ENCODE data around the gene SLC36A3.
"Not testable (repeated sequence)": the region's sequence is repeated elsewhere in the genome, so short reads cannot be mapped to it uniquely, and the experiment has no call there.

The SLC36A3 gene

GRCh38 chr5:151258816-151259215 lies 44.8 kb downstream of the SLC36A3 start:
- DNase-seq: no peak

DNA sequence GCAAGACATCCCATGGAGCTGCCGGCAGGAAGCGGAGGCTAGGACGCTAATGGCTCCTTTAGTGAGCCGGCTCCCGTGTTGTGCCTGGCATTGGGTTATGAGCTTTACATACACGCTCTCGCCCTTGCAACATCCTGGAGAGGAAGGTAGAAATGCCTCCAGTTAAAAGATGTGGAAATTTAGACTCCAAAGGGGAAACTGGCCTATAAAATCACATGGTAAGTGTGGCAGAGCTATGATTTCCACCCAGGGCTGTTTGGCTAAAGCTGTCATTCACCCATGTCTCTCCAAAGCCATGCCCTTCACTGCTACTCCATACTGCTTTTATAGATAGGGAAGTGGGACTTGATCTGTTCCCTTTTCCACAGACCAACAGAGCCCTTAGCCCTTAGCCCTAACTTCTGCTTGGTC lies 45.4 kb downstream of the SLC36A3 start:
- no peak for DNase-seq

- no peak for DNase-seq
Observed at GRCh38 chr5:151257731-151258181, 45.8 kb downstream of the SLC36A3 start.

GRCh38 chr5:151255621-151256286 lies 47.8 kb downstream of the SLC36A3 start:
- no peak for DNase-seq

GRCh38 chr5:151254990-151255389 lies 48.6 kb downstream of the SLC36A3 start:
- DNase-seq: not testable (repeated sequence)

GRCh38 chr5:151254556-151254955 lies 49.0 kb downstream of the SLC36A3 start:
- no peak for DNase-seq

DNA sequence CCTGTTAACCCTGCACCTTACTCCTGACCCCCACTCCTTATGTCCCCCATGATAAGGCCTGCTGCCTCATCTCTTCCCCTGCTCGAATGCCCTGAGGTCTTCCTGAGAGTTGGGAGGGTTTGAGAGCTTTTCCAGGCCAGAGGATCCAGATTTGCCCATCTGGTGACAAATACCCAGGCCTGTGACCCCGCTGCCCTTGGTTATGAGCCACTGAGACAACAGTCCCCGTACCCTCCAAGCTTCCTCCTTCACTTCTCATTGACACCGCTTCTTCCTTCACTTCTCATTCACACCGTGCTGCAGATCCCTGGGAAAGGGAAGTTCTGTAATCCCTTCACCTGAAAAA lies 50.0 kb downstream of the SLC36A3 start:
- no peak for DNase-seq

- DNase-seq: peak; percentile 96
Observed at GRCh38 chr5:151252762-151253604, 50.6 kb downstream of the SLC36A3 start, which contains the start of gene GM2A. Gene GM2A (plus strand): TSS chr5:151253185. CDS start chr5:151253217, 32 bp downstream.

DNA sequence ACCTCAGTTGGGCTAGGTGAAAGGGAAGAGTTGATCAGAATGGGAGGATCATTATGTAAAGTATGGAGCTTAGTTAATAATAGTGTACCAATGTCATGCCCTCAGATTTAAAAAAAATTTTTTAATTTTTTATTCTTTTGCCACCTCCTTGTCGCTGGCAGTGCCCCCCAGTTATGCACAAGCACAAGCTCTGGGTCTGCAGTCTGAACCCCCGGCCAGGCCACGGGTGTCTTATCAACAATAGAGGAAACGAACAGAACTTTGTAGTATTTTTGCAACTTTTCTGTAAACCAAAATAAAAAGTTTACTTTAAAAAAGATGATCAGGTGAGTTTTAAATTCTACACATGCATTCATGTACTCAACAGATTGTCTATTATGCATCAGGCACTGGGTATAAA lies 51.9 kb downstream of the SLC36A3 start:
- no peak for DNase-seq

DNA sequence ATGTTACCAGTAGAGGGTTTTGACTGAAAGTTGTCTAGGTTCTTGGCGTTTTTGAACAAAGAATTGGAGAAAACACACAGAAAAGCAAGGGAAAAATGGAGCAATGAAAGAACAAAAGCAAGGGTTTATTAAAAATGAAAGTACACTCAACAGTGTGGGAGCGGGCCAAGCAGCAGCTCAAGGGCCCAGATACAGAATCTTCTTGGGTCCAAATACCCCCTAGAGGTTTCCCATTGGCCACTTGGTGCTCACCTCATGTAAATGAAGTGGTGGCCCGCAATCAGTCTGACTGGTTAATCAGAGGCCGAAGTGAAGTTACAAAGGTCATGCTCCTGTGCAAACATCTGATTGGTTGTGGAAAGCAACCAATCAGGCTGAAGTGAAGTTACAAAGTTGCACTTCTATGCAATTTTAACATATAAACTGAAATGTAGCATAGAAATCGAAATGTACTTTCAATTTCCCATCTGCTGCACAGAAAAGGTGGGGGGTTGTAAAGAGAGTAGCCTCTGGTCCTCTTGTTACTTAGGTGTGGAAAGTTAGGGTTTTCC lies 52.5 kb downstream of the SLC36A3 start:
- no peak for DNase-seq

GRCh38 chr5:151250346-151251000 lies 53.1 kb downstream of the SLC36A3 start:
- no peak for DNase-seq

- DNase-seq: no peak
Observed at GRCh38 chr5:151249281-151249680, 54.3 kb downstream of the SLC36A3 start.

- no peak for DNase-seq
Observed at GRCh38 chr5:151248651-151249050, 54.9 kb downstream of the SLC36A3 start.

- no peak for DNase-seq
Observed at GRCh38 chr5:151245680-151246219, 57.8 kb downstream of the SLC36A3 start.

- DNase-seq: no peak
Observed at GRCh38 chr5:151244206-151244605, 59.4 kb downstream of the SLC36A3 start.

DNA sequence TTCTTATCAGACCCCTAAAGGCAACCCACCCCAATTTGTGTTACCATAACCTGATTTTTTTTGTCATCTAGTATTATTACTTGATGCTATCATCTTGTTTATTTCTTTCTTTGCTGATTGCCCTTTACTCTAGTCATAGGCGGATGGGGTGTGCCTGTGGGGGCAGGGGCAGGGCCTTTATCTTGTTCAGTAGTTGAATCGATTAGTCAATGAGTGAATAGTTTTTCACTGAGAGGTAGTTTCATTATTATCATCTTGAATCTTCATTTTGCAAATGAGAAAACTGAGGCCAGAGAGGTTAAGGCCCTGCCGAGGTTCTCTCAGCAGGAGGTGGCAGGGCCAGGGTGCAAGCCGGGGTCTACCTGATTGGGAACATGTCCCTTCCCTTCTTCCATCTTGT lies 60.0 kb downstream of the SLC36A3 start:
- no peak for DNase-seq

- DNase-seq: no peak
Observed at GRCh38 chr5:151243127-151243526, 60.4 kb downstream of the SLC36A3 start.

DNA sequence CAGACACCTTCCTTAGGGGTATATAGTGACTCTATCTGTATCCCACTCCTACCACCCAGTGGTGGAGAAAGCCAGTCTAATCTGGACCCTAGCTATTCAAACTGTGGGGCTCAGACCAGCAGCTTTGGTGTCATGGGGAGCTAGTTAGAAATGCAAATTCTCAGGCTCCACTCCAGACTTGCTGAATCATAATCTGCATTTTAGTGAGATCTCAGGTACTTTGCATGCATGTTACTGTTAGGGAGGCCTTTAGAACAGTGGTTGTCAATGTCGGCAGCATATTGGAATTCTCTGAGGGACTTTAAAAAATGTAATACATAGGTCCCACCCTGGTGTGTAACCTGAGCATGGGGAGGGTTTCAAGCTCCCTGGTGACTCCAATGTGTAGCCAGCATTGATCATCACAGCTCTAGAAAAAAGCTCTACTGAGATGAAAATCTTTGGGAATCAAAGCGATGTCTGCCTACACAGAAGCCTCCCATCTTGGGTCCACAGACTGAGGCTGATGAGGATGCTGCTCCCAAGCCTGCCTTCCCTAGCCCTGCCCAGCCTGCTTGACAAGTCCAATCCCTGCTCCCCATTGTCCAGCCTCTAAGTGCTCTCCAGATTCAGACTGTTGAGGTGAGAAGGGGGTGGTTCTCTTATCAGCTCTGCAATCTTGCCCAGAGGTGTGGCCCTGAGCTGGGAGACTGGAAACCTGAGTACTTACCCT lies 62.5 kb downstream of the SLC36A3 start:
- DNase-seq: no peak

GRCh38 chr5:151240268-151240835 lies 63.2 kb downstream of the SLC36A3 start:
- DNase-seq: not testable (repeated sequence)

- peak; percentile 68 for DNase-seq
Observed at GRCh38 chr5:151239237-151239861, 64.2 kb downstream of the SLC36A3 start.

DNA sequence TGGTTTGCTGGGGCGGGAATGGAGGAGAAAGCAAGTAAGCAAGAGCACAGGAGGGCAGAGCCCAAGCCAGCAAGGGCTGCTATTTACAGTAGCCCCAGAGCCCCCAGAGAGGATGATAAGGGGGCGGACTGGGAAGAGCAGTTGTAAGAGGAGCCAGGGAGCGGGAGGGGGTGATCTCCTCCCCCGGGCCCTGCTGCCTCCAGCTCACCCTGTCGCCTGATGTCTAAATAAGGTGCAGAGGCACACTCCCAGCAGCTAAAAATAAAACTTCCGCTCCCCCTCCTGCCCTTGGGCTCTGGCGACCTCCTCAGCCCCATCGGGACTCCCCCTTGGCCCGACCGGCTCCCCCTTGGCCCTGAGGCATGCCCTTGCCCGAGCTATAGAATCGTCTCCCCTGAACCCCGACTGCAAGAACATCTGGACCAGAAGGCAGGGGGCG lies 65.2 kb downstream of the SLC36A3 start:
- no peak for DNase-seq
